Activated CD8-positive, alpha-beta memory T cell treated with anti-CD3 and anti-CD28 coated beads for 1 hour (primary cell): ENCODE data around the gene GABRB1.

Experiments used
- DNase-seq, 2 donors: peaks; one replicate each; pipeline ENCODE4 v3.0.0-alpha.2; 2020; ENCODE audit warnings: low read depth in 1 of 2; ENCODE audit errors: extremely low read depth in 1 of 2

Gene GABRB1

GRCh38 chr4:47045261-47045660, 13.9 kb downstream of the GABRB1 start:
- no peak for DNase-seq

- DNase-seq, result no peak
These were observed 18.0 kb downstream of the GABRB1 start for GRCh38 chr4:47049347-47049746.

GRCh38 chr4:47050761-47051725, 19.7 kb downstream of the GABRB1 start:
- DNase-seq, result no peak

- no peak for DNase-seq
These were observed 22.1 kb downstream of the GABRB1 start for GRCh38 chr4:47053485-47053884.

GRCh38 chr4:47054130-47054529, 22.8 kb downstream of the GABRB1 start:
- DNase-seq, result no peak

- DNase-seq, result no peak
These were observed 26.6 kb downstream of the GABRB1 start for GRCh38 chr4:47057991-47058390.

- DNase-seq, result no peak
These were observed 29.2 kb downstream of the GABRB1 start for GRCh38 chr4:47060561-47060960.

- DNase-seq, result no peak
These were observed 30.1 kb downstream of the GABRB1 start for GRCh38 chr4:47061435-47061834.

GRCh38 chr4:47065051-47065481, 33.7 kb downstream of the GABRB1 start:
- DNase-seq, result no peak

GRCh38 chr4:47068986-47069385, 37.6 kb downstream of the GABRB1 start:
- DNase-seq, result no peak

- DNase-seq, result no peak
These were observed 40.6 kb downstream of the GABRB1 start for GRCh38 chr4:47071901-47072341.

GRCh38 chr4:47073647-47074046, 42.3 kb downstream of the GABRB1 start:
- DNase-seq, result no peak

GRCh38 chr4:47074816-47075215, 43.4 kb downstream of the GABRB1 start:
- no peak for DNase-seq

GRCh38 chr4:47075262-47075661, 43.9 kb downstream of the GABRB1 start:
- DNase-seq, result no peak

GRCh38 chr4:47075919-47076318, 44.6 kb downstream of the GABRB1 start:
- DNase-seq, result no peak

GRCh38 chr4:47084111-47084510, 52.7 kb downstream of the GABRB1 start:
- DNase-seq, result no peak

GRCh38 chr4:47084795-47085194, 53.4 kb downstream of the GABRB1 start:
- no peak for DNase-seq

GRCh38 chr4:47088298-47088697, 56.9 kb downstream of the GABRB1 start:
- DNase-seq, result no peak

- no peak for DNase-seq
These were observed 64.5 kb downstream of the GABRB1 start for GRCh38 chr4:47095884-47096283.

GRCh38 chr4:47101453-47101852, 70.1 kb downstream of the GABRB1 start:
- no peak for DNase-seq

- no peak for DNase-seq
These were observed 73.6 kb downstream of the GABRB1 start for GRCh38 chr4:47104986-47105385.

GRCh38 chr4:47106561-47106960, 75.2 kb downstream of the GABRB1 start:
- no peak for DNase-seq
